GM19397 (cell line): ENCODE data around the gene RPL28.
"Not testable (repeated sequence)": the region's sequence is repeated elsewhere in the genome, so short reads cannot be mapped to it uniquely, and the experiment has no call there.

Source experiments
- ATAC-seq: cut with Tn5 transposase; IDR thresholded peaks from one replicate; pipeline ENCODE4 v1.9.1; 2021; ENCODE audit warnings: mild to moderate bottlenecking, moderate library complexity; ENCODE audit not compliant: unreplicated experiment

RPL28 gene

DNA sequence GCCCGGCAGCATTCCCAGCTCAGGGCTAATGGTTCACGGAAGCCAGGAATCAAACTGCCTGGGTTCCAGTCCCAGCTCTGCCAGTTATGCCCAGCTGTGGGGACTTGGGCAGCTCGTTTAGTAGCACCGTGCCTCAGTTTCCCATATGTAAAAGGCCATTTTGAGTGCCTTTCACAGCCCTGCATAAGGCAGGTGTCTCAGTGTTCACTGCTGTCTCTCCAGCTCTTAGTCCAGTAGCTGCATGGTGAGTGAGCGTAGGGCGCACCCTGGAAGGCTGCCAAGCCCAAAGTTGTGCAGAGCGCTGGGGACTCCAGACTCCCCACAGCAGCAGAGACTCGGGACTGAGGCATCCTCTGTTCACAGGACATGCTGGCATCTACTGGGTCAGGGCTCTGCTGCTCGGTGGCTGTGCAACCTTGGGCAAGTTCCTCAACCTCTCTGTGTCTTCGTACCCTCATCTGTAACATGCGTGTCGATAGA, 5.5 kb downstream of the RPL28 start:
- no peak for ATAC-seq

DNA sequence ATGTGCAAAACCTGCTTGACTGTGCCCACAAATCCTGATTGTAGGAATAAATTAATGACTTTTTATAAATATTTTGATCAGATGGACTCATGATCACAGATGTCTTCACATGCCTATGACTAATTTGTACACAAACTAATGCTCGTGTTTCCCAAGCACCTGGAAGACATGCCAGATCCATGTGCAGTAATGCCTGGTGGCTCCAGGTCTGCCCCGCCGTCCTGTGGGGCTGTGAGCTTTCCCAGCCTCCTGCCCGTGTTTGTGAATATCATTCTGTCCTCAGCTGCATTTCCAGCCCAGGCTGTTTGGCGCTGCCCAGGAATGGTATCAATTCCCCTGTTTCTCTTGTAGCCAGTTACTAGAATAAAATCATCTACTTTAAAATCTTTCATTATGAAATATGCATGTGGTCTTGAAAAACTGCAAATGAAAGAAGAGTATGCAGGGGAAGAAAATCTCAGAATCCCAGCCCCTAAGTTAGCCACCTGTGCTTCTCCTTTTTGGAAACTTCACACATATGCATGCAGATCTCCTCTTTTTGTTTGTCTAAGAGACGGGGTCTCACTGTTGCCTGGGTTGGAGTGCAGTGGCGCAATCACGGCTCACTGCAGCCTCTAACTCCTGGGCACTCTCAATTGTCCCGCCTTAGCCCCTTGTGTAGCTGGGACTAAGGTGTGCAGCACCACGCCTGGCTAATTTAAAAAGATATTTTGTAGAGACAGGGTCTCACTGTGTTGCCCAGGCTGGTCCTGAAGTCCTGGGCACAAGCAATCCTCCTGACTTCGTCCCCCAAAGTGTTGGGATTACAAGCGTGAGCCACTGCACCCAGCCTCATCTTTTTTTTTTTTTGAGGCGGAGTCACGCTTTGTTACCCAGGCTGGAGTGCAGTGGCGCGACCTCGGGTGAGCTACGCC, 6.2 kb downstream of the RPL28 start:
- ATAC-seq, result no peak

DNA sequence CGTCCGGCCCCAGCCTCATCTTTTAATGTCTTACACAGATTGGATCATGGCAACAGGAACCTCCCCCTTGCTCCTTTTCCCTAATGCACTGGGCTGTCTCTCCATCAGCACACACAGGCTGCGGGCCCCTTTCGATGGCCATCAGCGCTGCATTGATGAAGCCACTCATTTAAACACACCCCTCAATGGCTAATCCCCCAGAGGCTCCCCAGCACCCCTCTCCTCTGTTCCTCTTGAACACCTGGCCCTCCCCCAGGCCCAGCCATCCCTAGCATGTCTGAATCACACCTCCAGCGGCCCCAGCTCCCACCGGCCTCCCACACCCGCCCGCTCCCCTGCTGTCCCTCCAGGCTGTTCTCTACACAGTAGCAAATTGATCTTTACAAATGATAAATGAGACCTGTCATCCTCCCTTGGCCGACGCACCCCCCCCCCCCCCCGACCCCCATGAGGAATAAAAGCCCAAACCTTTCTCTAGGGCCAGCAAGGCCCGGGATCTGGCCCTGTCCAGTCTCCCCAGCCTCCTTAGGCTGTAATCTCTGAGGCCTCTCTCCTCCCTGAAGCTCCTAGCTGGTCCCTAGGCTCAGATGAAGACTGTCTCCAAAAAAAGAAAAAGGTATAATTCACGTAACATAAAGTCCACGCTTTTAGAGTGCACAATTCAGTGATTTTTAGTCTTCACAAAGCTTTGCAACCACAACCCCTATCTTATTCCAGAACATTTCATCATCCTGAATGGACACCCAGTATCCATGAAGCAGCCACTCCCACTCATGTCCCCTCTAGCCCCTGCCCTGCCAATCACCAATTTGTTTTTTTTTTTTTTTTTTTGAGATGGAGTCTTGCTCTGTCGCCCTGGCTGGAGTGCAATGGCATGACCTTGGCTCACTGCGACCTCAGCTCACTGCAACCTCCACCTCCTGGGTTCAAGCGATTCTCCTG, 7.4 kb downstream of the RPL28 start:
- ATAC-seq, result no peak

DNA sequence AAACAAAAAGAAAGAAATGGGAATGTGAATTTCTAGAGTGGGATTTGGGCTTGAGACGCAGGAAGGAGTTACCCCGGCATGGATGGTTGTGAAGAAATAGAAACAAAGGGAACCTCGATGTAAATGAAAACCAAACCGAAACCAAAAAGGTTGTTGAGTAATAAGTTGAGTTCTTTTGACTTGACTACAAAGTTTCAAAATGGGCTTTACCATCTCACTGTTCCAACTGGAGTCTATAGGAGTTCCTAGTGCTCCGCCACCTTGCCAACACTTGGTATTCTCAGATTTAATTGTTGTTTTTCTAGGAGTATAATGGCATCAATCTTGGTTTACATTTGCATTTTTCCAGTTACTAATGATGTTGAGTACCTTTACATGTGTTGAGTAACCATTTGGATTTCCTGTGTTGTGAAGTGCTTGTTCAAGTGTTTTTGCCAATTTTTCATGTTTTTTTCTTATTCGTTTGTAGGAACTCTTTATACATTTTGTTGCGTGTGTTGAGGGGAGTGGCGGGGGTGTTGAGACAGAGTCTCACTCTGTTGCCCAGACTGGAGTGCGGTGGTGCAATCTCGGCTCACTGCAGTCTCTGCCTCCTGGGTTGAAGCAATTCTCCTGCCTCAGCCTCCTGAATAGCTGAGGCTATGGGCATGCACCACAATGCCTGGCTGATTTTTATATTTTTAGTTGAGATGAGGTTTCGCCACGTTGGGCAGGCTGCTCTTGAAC, 12.6 kb downstream of the RPL28 start:
- ATAC-seq, result no peak

DNA sequence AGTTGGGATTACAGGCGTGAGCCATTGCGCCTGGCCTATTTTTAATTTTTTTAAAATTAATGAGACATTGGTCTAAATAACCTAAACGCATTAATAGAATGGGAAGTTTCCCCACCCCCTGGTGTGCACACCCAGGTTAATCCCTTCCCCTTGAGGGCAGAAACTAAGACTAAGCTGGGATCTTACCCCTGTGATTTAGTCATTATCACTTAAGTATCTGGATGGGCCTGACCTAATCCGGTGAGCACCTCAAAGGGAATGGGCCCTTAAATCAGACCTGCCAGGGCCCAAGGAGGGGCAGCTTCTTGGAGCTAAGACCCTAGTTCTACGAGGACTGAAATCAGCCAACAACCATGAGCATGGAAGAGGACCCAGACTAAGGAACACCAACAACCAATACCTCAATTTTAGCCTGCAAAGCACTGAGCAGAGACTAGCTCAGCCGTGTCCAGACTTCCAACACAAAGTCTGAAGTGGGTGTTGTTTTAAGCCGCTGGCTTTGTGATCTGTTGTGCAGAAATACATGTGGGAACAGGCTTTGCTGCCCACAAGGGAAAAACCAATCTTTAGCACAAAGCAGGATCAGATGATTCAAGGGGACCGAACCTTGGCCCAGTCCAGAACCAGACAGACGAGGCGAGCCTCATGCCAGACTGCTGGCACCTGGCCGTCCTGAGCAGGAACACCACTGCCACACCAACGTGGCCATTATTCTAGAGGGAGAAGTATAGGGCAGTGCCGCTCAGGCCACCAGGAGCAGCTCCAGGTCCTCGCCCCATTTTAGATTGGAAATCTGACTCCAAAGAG, 14.8 kb downstream of the RPL28 start:
- no peak for ATAC-seq

DNA sequence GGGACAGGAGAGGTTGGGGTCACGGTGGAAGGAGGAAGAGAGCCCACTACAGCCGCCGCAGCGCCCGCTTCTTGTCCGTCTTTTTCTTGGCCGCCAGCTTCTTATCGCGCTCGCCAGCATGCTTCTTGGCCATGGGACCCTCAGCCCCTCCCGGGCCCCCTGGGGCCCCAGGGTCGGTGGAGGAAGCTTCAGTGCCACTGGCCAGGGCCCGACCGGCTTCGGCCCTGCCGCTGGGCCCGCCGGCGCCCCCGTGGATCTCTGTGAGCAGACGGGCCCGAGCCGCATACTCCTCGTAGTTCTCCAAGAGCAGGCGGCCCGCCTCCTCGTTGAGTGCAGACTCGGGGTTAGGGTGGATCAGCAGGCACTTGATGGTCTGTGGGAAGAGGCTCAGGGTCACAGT, 15.7 kb downstream of the RPL28 start:
- ATAC-seq, result not testable (repeated sequence)

DNA sequence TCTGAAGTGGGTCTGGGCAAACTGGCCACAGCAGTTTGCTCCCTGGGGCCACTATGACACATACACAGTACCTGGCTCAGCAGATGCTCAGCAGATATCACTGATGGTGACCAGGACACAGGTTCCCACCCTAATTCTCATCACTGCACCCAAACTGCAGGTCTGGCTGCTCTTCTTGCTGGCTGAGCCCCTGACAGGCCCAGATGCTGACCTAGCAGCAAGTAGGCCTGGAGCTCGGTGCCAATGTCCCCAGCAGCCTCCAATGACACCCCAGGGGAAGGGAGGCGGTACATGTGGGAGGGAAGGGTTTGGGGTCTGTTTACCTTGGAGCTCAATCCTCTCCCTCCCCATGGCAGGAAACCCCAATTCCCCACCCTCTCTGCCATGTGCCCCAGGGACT, 16.8 kb downstream of the RPL28 start:
- no peak for ATAC-seq

DNA sequence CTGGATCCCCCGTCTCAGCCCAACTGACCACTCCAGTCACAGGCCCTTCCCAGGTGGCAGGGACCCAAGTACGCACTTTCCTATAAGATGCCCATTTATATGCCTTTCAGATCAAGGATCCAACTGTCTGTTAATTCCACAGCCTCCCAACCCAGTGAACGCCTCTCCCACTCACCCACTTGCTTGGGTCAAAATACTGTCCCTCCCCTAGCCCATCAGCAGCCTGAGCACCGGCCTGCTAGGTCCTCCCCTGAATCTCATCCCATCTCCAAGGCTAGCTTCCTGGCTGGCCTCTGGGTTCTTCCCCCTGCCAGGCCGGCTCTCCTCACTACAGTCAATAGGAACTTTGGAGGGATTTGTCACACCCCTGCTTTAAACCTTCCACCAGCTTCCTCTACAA, 19.9 kb downstream of the RPL28 start:
- no peak for ATAC-seq

DNA sequence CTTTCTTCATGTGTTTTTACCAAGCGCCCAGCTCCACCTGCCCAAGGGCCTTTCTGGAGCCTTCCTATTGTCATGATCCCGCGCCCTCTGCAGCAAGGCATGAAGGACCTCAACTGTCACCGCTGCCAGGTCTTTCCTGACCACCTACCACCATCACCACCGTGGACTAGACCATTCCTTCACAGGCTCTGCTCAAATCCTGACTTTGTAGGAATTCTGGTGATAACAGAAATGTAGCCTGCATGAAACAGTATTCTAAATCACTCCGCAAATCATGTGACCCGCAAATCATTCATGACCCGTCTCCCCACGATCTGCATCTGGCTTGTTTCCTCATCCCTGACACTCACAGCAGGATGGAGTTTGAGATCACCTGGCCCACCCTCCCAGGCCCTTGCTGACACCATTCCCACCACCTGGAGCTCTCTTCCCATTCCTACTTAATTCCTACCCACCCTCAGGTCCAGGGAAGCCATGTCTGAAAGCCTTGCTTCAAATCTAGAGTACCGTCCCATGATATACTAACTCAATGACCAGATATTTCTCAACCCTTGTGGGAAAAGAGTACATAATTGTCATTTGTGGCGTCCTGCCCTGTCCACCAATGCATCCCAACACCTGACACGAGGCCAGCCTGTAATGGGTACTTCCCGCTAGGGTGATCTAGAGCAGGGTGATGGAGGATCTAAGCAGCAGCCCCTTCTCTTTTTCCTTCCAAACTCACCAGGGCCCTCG, 20.5 kb downstream of the RPL28 start:
- no peak for ATAC-seq

DNA sequence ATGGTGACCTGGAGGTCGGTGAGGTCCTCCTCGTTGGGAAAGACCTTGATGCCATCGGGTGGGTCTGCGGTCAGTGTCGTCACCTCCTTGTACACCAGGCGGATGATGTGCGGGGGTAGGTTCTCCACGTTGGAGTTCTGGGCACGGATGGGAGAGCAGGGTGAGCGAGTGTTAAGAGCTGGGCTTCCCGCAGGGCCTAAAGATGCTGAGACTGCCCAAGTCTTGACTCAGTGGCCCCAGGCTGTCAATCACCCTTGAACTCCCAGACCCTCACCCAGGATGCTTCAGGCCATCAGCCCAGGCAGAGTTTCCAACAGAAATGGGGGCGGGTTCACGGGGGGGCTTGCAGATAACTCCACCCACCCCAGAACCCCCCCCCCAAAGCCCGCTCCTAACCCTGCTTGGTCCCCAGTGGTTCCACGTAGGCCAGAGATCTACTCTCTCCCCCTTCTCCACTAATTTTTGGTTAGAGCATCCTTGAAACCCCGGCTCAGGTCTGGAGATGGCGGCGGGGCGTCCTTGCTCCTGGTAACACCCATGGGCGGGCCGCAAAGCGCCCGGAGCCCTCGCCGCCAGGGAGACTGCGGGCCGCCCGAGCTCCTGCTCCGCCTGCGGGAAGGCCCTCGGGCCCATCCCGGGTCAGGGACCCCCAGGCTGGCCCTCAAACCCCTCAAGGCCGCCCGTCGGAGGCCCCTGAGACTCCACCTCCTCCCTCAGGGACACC, 21.3 kb downstream of the RPL28 start:
- ATAC-seq, result no peak

DNA sequence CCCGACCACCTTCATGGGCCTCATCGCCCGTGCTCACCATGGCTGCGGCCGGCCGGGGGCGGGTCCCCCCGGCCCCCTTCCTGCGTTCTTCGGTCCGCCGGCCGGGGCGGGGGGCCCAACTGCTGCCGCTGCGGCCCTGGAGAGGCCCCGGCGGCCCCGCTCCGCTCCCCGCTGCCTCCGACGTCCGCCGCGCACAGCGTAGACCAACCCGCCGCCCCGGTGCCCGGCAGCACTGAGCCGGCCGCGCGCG, 21.7 kb downstream of the RPL28 start, which contains the start of gene UBE2S:
Gene UBE2S (minus strand): TSS at position 239 of the 250 bp plus-strand sequence. CDS start 199 bp downstream, at position 40.
- peak; percentile 27 for ATAC-seq

DNA sequence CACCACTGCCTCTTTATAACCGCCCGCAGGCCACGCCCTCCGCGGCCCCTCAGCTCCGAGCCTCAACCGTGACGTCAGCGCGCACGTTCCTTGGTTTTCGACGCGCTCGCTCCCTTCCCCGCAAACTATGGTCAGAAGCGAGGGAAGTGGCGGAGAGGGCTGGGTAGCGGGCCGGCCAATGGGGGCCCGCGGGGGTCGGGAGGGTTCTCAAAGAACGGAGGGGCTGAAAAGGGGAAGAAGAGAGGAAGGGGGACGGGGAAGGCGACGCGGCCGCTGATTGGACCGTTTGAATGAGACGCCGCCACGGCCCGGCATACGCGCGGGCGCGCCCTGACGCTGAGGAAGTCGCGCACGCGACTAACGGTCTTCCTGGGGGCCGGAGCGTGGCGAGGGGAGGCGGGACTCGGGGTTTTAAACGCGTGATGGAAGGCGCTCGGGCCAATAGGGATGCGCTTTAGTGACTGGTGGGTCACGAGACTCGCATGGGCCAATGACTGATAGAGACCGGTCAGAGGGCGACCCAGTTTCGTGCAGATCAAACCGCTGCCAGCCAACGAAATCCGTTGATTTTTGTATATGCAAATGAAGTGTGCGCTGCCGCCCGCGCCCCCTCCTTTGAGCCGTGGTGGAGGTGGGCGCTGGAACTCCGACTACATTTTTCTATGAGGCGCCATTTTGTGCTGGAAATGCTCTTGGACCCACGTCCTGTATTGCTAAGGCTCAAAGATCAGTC, 22.2 kb downstream of the RPL28 start:
- peak; percentile 83 for ATAC-seq

DNA sequence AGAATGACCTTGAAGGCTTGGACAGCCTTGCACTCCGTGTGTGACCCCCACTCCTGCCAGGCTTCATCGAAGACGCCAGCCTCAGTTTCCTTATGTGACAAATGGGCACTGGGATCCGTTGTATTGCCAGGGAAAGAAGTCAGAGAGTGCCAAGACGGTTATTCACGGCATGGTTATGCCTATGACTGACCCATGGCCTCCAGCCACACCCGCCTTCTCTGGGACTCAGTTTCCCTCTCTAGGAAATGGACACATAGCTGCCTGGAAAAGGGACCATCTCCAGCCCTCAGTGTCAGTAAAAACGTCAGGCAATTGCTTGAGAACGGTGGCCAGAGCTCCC, 22.8 kb downstream of the RPL28 start:
- no peak for ATAC-seq

DNA sequence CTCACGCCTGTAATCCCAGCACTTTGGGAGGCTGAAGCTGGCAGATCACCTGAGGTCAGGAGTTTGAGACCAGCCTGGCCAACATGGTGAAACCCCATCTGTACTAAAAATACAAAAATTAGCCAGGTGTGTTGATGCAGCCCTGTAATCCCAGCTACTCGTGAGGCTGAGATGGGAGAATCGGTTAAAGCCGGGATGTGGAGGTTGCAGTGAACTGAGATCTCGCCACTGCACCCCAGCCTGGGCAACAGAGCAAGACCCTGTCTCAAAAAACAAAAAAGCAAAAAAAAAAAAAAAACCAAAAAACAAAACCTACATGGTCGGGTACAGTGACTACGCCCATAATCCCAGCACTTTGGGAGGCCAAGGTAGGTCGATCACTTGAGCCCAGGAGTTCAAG, 23.4 kb downstream of the RPL28 start:
- not testable (repeated sequence) for ATAC-seq

DNA sequence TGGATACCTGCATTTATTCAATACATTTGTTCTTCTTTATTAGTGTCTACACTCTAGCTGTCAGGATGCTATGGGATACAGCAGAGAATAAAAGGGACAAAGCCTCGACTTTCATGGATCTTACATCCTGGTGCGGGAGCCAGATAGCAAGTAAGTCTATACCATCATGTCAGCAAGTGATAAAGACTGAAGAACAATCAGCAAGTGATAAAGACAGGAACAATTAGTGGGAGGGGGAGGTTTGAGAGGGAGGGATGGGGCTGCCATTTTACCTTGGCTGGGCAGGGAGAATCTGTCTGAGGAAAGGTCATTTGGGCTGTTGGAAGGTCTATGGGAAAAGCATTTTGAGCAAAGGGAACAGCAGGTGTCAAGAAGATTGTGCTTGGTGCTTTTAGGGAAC, 24.4 kb downstream of the RPL28 start:
- no peak for ATAC-seq

DNA sequence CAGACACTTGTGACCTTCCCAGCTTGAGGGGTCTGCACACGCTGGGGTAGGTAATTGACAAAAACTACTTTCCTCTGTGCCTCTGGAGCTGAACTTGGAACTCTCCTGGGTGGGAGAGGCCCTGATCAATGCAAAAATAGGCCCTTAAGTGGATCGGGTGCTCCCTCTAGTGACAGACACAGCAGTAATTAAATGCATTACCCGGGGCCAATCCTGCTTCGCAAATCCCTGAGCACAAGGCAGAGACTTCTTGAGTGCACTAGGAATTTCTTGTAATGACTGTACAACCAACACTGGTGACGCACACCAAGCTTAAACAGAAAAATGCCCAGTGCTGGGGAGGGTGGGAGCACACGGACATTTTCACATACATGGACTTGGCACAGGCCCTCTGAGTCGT, 32.5 kb downstream of the RPL28 start:
- no peak for ATAC-seq

DNA sequence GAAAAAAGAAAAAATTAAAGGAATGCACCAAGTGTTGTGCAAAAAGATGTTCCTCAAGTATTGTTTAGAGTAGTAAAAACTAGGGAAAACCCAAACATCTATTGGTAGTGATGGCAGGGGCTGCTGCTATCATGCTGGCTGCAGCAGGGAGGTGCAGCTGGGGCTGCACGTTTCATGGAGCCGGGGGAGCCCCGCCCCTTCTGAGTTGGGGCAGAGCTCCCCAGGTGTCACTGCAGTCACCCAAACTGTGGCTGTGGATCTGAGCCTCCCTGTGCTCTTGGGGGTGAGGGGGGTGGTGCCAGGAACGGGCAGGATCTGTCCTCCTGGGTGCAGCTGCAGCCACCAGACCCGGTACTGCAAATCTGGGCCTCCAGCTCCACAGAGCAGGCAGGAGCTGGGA, 33.4 kb downstream of the RPL28 start:
- ATAC-seq, result no peak

DNA sequence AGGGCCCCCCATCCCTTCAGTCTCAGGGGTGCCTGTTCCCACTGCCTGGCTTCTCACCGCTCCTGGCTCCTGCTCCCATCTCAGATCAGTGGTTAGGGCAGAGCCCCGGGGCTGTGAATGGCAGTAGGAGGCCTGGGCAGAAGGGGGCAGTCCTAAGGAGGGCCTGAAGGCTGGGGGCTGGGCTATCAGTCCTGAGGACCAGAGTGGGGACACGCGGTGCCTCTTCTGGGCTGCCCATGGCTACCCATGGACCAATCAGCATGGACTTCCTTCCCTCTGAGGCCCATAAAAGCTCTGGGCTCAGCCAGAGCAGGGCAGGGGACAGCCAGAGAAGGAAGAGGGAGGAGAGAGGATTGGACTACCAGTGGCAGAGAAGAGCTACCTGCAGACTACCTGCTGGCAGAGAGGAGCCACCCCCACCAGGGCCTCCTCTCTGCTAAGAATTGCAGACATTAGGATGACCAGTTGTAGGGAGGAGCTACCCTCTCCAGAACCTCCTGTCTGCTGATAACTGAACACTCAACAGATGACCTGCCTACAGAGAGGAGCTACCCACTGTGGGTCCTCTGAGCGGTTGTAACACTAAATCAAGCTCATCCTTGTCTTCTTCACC, 34.0 kb downstream of the RPL28 start:
- ATAC-seq, result no peak
